IPS DF 6.9 (cell line): Measurements from ENCODE around the gene MAP2K7.

Experiments used
- DNase-seq: peaks from one replicate; pipeline ENCODE4 v3.0.0-alpha.2; 2013; ENCODE audit warnings: low read depth, low spot score
- H3K27ac ChIP-seq: one replicate; pipeline ENCODE4 v1.5.1; 2013; ENCODE audit warnings: low read length, control low read depth
- H3K27me3 ChIP-seq: 2 replicates; pipeline ENCODE4 v1.6.1; 2013; ENCODE audit warnings: mild to moderate bottlenecking, low read length; ENCODE audit not compliant: control insufficient read depth, insufficient read depth
- H3K36me3 ChIP-seq: 2 replicates; pipeline ENCODE4 v1.6.1; 2013; ENCODE audit warnings: low read length; ENCODE audit not compliant: control insufficient read depth, insufficient read depth
- H3K4me1 ChIP-seq: 2 replicates; pipeline ENCODE4 v1.6.1; 2013; ENCODE audit warnings: low read length; ENCODE audit not compliant: control insufficient read depth, insufficient read depth
- H3K4me3 ChIP-seq: 2 replicates; pipeline ENCODE4 v1.5.1; 2013; ENCODE audit warnings: mild to moderate bottlenecking, low read length
- H3K9me3 ChIP-seq: 2 replicates; pipeline ENCODE4 v1.6.1; 2013; ENCODE audit warnings: low read length, inconsistent platforms; ENCODE audit not compliant: control insufficient read depth, insufficient read depth
- WGBS: extraction: QIAGEN DNeasy Blood & Tissue Kit; methylation state at CpG from one replicate; pipeline ENCODE4 v1.1.7; 2013; ENCODE audit warnings: mixed read lengths, missing lambda C conversion rate; ENCODE audit not compliant: insufficient read length, insufficient coverage; 5-methylcytosine and 5-hydroxymethylcytosine counted together

MAP2K7 gene

GRCh38 chr19:7873304-7874075 lies 30.2 kb upstream of the MAP2K7 start:
- DNase-seq = no peak
- no peaks in the 10 kb centered on the region for H3K36me3 ChIP-seq
- H3K4me3 ChIP-seq = peak overlapping the region; percentile 46; the same call in 1 of the 2 replicates
- H3K4me1 ChIP-seq = peaks cover 8% of the 10 kb centered on the region
- WGBS = no CpG with 5 or more reads among the region's 53 CpGs
- no peaks in the 10 kb centered on the region for H3K9me3 ChIP-seq
- no peaks in the 10 kb centered on the region for H3K27me3 ChIP-seq
- H3K27ac ChIP-seq = no peak overlapping the region

GRCh38 chr19:7874076-7874896 lies 29.4 kb upstream of the MAP2K7 start, which contains the start of gene PRR36:
Gene PRR36 (minus strand): TSS chr19:7874390. CDS start chr19:7873689, 701 bp downstream.
- Histone ChIP-seq H3K27ac (no peak within 1 kb of the TSS), H3K4me1 (peaks cover 7% of the 10 kb centered on the region), H3K36me3 (no peaks in the 10 kb centered on the region), H3K9me3 (no peaks in the 10 kb centered on the region), H3K27me3 (no peaks in the 10 kb centered on the region), H3K4me3 (peak within 1 kb of the TSS; percentile 46; the same call in 1 of the 2 replicates)
- WGBS = no CpG with 5 or more reads among the region's 88 CpGs
- no peak for DNase-seq

GRCh38 chr19:7874897-7875273 lies 28.8 kb upstream of the MAP2K7 start:
- Histone ChIP-seq H3K4me3 (peak overlapping the region; percentile 46; the same call in 1 of the 2 replicates), H3K4me1 (peaks cover 7% of the 10 kb centered on the region), H3K27ac (no peak overlapping the region), H3K27me3 (no peaks in the 10 kb centered on the region), H3K9me3 (no peaks in the 10 kb centered on the region), H3K36me3 (no peaks in the 10 kb centered on the region)
- DNase-seq = no peak
- WGBS = no CpG with 5 or more reads among the region's 12 CpGs

DNA sequence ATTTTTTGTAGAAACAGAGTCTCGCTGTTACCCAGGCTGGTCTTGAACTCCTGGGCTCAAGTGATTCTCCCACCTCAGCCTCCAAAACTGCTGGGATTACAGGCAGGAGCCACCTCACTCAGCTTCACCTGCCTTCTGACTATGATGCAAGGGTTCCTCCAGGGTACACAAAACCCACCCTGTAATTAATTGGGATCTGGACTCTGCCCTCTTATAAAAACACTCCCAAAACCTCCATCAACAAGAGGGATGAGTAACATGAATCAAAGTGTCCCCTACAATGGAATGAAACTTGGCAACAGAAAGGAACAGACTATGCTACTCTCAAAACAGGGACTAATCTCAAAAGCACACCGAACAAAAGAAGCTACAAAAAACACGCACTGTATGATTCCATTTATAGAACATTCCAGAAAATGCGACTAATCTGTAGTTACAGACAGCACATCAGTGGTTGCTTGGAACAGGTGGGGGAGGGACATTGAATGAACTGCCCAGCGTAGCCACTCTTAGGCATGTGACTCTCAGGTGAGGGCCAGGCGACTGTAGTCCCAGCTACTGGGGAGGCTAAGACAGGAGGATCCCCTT lies 26.3 kb upstream of the MAP2K7 start:
- H3K27ac ChIP-seq = no peak overlapping the region
- no peak for DNase-seq
- H3K27me3 ChIP-seq = no peaks in the 10 kb centered on the region
- H3K4me1 ChIP-seq = peaks cover 3% of the 10 kb centered on the region; the same call in 1 of the 2 replicates
- H3K9me3 ChIP-seq = no peaks in the 10 kb centered on the region
- H3K4me3 ChIP-seq = no peak overlapping the region
- H3K36me3 ChIP-seq = no peaks in the 10 kb centered on the region
- no CpG with 5 or more reads among the region's 6 CpGs for WGBS

DNA sequence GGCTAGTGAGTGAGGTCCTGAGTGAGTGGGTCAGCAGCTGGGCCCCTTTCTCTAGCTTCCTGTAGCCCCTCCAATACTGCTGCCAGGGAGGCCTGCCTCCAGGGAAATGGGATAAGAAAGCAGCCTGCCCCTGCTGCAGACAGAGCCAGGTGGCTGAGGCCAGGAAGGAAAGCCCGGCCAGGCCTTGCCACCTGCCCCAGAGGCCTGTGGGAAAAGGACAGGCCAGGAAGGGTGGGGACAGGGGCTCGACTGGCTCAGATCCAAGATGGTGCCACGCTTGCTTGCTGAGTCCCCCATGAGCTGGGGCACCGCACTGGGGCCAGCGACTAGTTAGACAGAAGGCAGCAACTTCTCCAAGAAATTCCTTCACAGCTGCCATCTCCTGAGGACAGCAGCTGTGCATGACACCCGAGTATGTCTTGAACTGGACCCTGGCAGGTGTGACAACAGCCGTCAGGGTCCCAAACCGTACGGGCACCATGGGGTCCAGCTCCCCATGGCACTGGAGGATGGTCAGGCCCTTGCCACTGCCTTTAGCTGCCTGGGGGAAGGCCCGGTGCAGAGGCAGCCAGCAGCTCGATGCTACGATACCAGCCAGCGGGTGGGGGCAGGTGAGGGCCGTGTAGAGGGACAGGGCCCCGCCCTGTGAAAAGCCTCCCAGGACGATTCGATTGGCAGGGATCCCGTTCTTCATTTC lies 24.4 kb upstream of the MAP2K7 start:
- Histone ChIP-seq H3K4me3 (no peak overlapping the region), H3K4me1 (no peaks in the 10 kb centered on the region), H3K27me3 (no peaks in the 10 kb centered on the region), H3K36me3 (no peaks in the 10 kb centered on the region), H3K9me3 (no peaks in the 10 kb centered on the region), H3K27ac (no peak overlapping the region)
- WGBS = no CpG with 5 or more reads among the region's 18 CpGs
- no peak for DNase-seq

DNA sequence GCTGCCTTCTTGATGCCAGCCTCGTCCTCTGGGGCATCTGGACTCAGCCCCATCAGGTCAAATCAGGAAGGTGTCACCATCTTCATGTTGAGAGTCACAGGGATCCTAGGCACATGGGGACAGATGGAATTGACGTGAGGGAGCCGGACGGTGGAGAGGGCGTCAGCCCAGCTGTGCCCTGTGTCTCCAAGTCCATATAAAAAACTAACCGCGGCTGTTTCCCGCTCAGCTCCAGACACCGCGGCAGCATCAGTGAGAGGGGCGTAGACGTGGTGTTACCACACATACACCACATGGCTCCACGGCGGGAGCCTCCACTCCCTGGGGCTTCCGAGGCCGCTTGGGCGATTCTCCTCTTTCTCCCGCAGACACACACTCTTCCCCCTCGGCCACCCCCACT lies 23.8 kb upstream of the MAP2K7 start:
- H3K27ac ChIP-seq = no peak overlapping the region
- no peak for DNase-seq
- no peaks in the 10 kb centered on the region for H3K9me3 ChIP-seq
- no peaks in the 10 kb centered on the region for H3K27me3 ChIP-seq
- H3K36me3 ChIP-seq = no peaks in the 10 kb centered on the region
- no peaks in the 10 kb centered on the region for H3K4me1 ChIP-seq
- no peak overlapping the region for H3K4me3 ChIP-seq
- WGBS = no CpG with 5 or more reads among the region's 19 CpGs

- no peaks in the 10 kb centered on the region for H3K36me3 ChIP-seq
- H3K4me3 ChIP-seq = no peak overlapping the region
- no peak for DNase-seq
- H3K9me3 ChIP-seq = no peaks in the 10 kb centered on the region
- no CpG with 5 or more reads among the region's 3 CpGs for WGBS
- H3K4me1 ChIP-seq = no peaks in the 10 kb centered on the region
- H3K27me3 ChIP-seq = no peaks in the 10 kb centered on the region
- H3K27ac ChIP-seq = no peak overlapping the region
These were observed 21.8 kb upstream of the MAP2K7 start for GRCh38 chr19:7881910-7882309.

DNA sequence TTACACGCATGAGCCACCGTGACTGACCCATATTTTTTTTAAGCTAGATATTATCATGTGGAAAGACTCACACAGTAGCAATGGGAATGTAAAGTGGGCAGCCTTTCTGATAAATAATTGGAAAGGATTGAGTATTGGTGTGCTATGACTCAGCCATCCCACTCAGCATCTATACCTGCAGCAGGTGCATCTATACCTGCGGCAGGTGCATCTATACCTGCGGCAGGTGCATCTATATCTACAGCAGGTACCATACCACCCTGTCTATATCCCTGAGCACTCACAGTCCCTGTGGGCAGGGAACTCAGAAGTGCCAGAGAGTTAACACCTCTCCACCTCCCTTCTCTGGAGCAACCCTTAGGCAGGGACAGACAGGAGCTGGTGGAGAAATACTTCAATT lies 20.6 kb upstream of the MAP2K7 start:
- no peak for DNase-seq
- Histone ChIP-seq H3K9me3 (no peaks in the 10 kb centered on the region), H3K27me3 (no peaks in the 10 kb centered on the region), H3K4me3 (no peak overlapping the region), H3K36me3 (no peaks in the 10 kb centered on the region), H3K4me1 (no peaks in the 10 kb centered on the region), H3K27ac (no peak overlapping the region)
- WGBS = no CpG with 5 or more reads among the region's 4 CpGs

- DNase-seq = no peak
- no peaks in the 10 kb centered on the region for H3K9me3 ChIP-seq
- no peak overlapping the region for H3K27ac ChIP-seq
- no peak overlapping the region for H3K4me3 ChIP-seq
- H3K36me3 ChIP-seq = no peaks in the 10 kb centered on the region
- H3K27me3 ChIP-seq = no peaks in the 10 kb centered on the region
- no CpG with 5 or more reads among the region's 2 CpGs for WGBS
- H3K4me1 ChIP-seq = no peaks in the 10 kb centered on the region
These were observed 19.7 kb upstream of the MAP2K7 start for GRCh38 chr19:7883796-7884570.
